ENCODE measurements around the gene TCOF1.
A peak's percentile ranks its signal among the peaks of the same experiment; 100 is the strongest.

Gene TCOF1

DNA sequence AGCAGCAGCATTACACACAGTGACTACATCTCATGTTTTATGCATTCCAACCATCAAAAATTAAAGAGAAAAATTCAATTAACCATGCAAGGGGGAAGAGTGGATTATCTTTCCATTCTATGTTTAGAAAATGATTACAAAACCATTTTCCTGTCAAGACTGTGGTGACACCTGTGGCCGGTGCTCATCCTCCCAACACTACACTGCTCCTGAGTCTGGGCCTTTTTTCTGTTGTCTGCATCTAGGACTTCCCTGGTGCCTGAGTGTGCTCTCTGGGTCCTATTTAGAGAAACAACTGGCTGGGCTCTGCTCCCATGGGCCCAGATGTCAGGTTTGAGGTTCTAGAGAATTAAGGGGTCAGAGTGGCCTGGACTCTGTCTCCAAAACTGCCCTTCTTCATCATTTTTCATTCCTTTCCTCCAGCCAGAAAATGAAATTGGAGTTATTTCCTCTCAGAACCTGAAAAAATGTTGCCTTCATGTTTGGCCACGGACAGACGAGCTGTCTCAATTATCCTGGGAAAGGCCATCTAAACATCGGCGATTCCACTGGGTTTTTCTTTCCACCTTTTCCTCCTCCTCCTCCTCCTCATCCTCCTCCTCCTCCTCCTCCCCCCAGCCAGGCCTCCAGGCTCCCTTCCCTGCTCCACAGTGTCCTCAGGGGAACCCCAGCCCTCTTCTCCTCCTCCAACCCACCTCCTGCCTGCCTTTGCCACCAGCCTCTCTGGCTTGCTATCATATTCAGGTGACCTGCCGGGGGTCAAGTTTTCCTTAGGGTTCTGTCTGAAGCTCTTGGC is 43.4 kb upstream of the TCOF1 start:
- H3K4me2 ChIP-seq: peak overlapping the region; percentile 46
- TF ChIP-seq Cebpa-rat (IDR thresholded peaks at IDR 0.05): no peak
- no peak overlapping the region; the same call in 1 of the 2 replicates for H3K9ac ChIP-seq
- no peak overlapping the region for H3K27ac ChIP-seq
- no peaks in the 10 kb centered on the region for H4K20me1 ChIP-seq
- no peak overlapping the region for H3K4me3 ChIP-seq
- no peaks in the 10 kb centered on the region for H3K9me3 ChIP-seq
- H3K27me3 ChIP-seq: no peaks in the 10 kb centered on the region
- peaks cover 32% of the 10 kb centered on the region for H3K4me1 ChIP-seq
- no peaks in the 10 kb centered on the region for H3K36me3 ChIP-seq

DNA sequence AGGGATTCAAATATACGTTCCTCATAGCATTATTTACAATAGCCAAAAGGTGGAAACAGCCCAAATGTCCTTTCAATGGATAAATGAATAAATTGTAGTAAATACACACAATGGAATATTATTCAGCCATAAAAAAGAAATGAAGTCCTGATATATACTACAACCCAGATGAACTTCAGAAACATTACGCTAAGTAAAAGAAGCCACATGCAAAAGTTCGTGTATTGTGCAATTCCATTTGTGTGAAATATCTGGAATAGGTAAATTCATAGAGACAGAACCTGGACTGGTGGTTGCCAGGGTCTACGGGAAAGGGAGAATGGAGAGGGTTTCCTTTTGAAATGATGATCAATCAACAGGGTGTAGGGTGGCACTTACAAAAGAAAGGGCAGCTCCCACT is 42.3 kb upstream of the TCOF1 start:
- H3K36me3 ChIP-seq: no peaks in the 10 kb centered on the region
- no peaks in the 10 kb centered on the region for H3K27me3 ChIP-seq
- H4K20me1 ChIP-seq: no peaks in the 10 kb centered on the region
- H3K4me1 ChIP-seq: peaks cover 24% of the 10 kb centered on the region
- H3K27ac ChIP-seq: no peak overlapping the region
- no peak overlapping the region for H3K9ac ChIP-seq
- no peak for TF ChIP-seq Cebpa-rat (IDR thresholded peaks at IDR 0.05)
- no peaks in the 10 kb centered on the region for H3K9me3 ChIP-seq
- H3K4me2 ChIP-seq: no peak overlapping the region
- no peak overlapping the region for H3K4me3 ChIP-seq

DNA sequence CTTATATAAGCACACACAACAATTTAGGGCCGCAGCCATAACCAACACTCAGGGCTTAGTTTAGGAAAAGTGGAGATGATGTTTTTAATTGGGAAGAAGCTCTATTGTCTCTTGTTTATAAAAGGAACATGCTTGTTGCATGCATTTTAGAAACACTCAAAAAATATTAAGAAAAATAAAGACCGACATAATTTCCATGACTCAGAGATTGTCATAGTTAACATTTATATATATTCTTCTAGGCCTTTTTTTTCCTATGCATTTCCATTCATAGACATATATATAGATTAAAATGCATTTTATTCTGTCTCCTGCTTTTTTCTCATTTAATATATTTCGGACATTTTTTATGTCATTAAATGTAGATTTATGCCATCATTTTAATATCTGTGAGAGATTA is 41.2 kb upstream of the TCOF1 start:
- Histone ChIP-seq H3K27me3 (no peaks in the 10 kb centered on the region), H3K27ac (no peak overlapping the region), H3K4me2 (no peak overlapping the region), H3K4me3 (no peak overlapping the region), H3K9me3 (no peaks in the 10 kb centered on the region), H3K4me1 (peaks cover 21% of the 10 kb centered on the region), H4K20me1 (no peaks in the 10 kb centered on the region), H3K9ac (no peak overlapping the region), H3K36me3 (no peaks in the 10 kb centered on the region)
- no peak for TF ChIP-seq Cebpa-rat (IDR thresholded peaks at IDR 0.05)

DNA sequence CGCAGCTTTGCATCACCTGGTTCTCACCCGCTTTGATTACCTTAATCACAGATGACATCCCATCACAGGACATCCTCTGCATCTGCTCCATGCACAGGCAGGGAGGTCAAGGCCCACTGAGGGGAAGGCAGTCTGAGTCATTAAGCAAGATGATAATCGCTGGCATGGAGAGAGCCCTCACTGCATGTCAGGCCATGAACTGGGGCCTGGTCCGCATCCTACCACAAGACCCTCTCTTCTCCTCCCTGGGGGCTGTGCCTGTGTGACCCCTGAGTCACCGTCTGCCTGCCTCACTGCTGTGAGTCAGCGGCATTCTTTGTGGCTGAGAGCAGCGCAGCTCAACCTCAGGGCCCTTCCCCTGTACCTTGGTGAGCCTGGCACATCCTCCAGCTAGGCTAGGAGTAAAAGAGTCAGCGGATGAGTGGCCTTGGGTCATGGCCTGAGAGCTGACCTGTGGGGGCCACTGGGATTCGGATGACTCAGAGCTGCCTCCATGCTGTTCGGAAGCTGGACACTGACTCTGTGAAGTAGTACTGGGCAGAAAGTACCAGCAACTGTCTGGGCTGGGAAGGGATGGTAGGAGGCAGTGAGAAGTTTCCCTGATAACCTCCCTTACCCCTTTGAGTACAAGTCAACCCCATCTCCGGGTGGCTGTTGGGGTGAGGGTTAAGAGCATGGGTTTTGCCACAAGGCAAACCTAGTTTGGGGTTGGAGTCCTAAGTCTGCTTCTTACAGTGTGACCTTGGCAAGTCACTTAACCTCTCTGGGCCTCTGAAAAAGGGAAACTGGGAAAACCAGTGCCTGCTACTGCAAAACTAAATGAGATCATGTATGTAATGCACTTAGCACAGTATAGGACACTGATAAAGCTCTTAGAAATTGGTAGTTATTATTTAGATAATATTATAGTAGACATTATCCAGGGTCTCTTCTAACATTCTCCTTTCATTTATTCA is 40.2 kb upstream of the TCOF1 start:
- Histone ChIP-seq H3K4me3 (no peak overlapping the region), H3K27me3 (no peaks in the 10 kb centered on the region), H3K9ac (no peak overlapping the region), H3K27ac (no peak overlapping the region), H3K4me2 (no peak overlapping the region), H3K4me1 (peaks cover 21% of the 10 kb centered on the region), H3K36me3 (no peaks in the 10 kb centered on the region), H4K20me1 (no peaks in the 10 kb centered on the region), H3K9me3 (no peaks in the 10 kb centered on the region)
- no peak for TF ChIP-seq Cebpa-rat (IDR thresholded peaks at IDR 0.05)

DNA sequence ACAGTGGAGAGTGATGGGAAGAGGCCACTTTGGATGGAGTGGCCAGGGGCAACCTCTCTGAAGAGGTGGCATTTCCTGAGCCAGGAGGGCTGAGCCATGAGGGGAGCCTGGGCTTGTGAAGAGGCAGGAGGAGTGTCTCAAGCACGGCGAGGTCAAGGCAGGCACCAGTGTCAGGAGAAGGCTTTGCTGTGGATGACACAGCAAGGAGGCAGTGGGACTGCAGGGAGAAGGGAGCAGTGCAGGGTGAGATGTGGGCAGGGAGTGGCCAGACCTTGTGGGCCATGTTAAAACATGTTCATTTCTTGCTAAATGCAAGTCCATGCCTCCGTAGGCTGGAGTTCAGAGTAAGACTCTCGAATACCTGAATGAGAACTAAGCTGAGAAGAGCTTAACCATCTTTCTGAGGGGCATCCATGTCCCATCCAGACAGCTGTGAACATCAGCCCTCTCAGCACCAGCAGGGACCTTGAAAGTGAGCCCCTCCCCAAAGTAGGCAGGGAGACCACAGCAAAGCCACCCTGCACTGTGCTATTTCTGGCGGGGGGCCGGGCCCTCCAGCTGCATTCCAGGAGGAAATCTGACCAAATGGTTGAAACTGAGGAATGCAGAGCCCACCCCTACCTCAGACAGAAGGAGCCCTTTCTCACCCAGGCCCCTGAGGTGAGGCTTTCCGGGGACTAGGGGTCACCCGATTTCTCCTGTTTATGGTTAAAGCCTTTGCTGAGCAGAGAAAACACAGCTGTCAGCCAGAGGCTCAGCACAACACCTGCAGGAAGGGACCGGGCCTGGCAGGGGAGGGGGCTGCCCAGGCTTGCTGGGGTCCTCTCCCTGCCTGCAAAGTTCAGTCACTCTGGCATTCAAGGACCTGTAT is 38.6 kb upstream of the TCOF1 start:
- H3K27me3 ChIP-seq: no peaks in the 10 kb centered on the region
- no peak overlapping the region for H3K9ac ChIP-seq
- H3K4me2 ChIP-seq: peak overlapping the region; percentile 9
- H3K27ac ChIP-seq: no peak overlapping the region
- no peak for TF ChIP-seq Cebpa-rat (IDR thresholded peaks at IDR 0.05)
- H4K20me1 ChIP-seq: no peaks in the 10 kb centered on the region
- H3K4me1 ChIP-seq: peaks cover 15% of the 10 kb centered on the region
- no peaks in the 10 kb centered on the region for H3K9me3 ChIP-seq
- no peak overlapping the region for H3K4me3 ChIP-seq
- no peaks in the 10 kb centered on the region for H3K36me3 ChIP-seq

DNA sequence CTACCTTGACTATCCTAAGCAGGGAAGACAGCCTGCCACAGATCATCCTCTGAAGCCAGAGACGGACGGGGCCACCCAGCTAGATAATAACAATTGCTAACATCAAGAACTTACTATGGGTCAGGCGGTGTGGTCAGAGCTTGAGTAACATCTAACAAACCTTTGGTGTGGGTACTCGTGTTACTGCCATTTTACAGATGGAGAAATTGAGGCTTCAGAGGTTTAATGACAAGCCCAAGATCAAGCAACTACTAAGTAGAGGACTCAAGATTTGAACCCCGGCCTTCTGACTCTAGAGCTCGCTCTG is 38.1 kb upstream of the TCOF1 start:
- Histone ChIP-seq H3K9ac (no peak overlapping the region), H3K27me3 (no peaks in the 10 kb centered on the region), H3K4me2 (0 out of 2 replicates have a peak overlapping the region, but pooled peaks have one; percentile 9), H3K9me3 (no peaks in the 10 kb centered on the region), H3K4me3 (no peak overlapping the region), H3K27ac (no peak overlapping the region), H3K36me3 (no peaks in the 10 kb centered on the region), H3K4me1 (peaks cover 11% of the 10 kb centered on the region), H4K20me1 (no peaks in the 10 kb centered on the region)
- no peak for TF ChIP-seq Cebpa-rat (IDR thresholded peaks at IDR 0.05)

DNA sequence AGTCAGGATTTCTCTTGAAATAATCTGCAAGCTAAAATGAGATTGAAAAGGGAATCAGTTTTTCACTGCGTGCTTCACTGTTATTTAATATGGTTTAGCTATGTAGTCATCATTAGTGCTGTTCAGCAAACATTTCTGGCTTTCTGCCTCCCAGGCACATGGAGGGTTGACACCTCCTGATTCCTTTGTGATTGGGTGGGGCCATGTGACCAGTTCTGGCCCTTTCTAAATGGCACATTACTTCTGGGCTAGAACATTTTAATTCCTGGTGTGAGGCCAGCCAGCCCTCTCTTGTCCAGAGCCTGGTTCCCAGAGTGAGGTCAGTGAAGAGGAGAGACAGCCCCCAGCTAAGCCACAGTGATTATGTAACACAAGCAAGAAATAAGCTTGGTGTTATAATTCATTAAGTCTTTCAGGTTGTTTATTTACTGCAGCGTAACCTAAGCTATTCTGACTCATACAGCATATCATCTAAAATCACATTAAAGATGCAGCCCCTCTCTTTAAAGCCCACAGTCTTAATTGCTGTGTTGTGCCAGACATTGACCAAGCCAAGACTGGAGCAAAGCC is 37.4 kb upstream of the TCOF1 start:
- H3K4me1 ChIP-seq: peaks cover 11% of the 10 kb centered on the region
- H3K27ac ChIP-seq: no peak overlapping the region
- H3K4me2 ChIP-seq: no peak overlapping the region

DNA sequence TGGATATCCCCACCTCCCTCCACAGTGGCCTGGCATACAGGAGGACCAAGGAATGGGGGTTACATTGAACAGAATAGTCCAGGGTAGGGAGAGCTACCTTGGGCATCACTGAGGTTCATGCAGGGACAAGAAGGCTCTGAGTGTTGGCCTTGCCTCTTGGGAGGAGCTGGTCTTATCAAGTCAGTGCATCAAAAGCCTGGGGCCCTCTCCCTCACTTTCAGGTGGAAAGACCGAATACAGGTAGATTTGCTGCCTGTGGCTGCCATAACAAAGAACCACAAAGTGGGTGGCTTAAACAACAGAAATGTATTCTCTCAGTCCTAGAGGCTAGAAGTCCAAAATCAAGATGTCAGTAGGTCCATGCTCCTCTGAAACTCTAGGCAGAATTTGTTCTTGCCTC is 36.3 kb upstream of the TCOF1 start:
- Histone ChIP-seq H3K36me3 (no peaks in the 10 kb centered on the region), H3K4me2 (no peak overlapping the region), H3K4me3 (no peak overlapping the region), H3K9ac (no peak overlapping the region), H4K20me1 (no peaks in the 10 kb centered on the region), H3K9me3 (no peaks in the 10 kb centered on the region), H3K27me3 (no peaks in the 10 kb centered on the region), H3K4me1 (peaks cover 16% of the 10 kb centered on the region), H3K27ac (no peak overlapping the region)
- no peak for TF ChIP-seq Cebpa-rat (IDR thresholded peaks at IDR 0.05)

More for the DNA sequence above, 37.4 kb upstream of the TCOF1 start:
- H3K36me3 ChIP-seq: no peaks in the 10 kb centered on the region
- no peak overlapping the region for H3K4me3 ChIP-seq
- no peaks in the 10 kb centered on the region for H3K9me3 ChIP-seq
- H4K20me1 ChIP-seq: no peaks in the 10 kb centered on the region
- no peak for TF ChIP-seq Cebpa-rat (IDR thresholded peaks at IDR 0.05)
- no peak overlapping the region for H3K9ac ChIP-seq
- H3K27me3 ChIP-seq: no peaks in the 10 kb centered on the region

DNA sequence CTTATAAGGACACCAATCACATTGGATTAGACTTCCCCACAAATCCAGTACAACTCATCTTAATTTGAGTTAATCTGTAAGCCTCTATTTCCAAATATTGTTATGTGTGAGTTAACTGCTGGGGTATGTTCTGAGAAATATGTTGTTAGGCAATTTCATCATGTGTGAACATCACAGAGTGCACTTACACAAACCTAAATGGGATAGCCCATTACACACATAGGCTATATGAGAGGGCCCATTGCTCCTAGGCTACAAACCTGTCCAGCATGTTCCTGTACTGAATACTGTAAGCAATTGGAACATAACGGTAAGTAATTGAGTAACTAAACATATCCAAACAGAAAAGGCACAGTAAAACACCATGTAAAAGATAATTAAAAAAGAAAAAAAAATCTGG is 35.7 kb upstream of the TCOF1 start:
- H4K20me1 ChIP-seq: no peaks in the 10 kb centered on the region
- no peaks in the 10 kb centered on the region for H3K9me3 ChIP-seq
- no peaks in the 10 kb centered on the region for H3K36me3 ChIP-seq
- H3K4me1 ChIP-seq: peaks cover 16% of the 10 kb centered on the region
- no peaks in the 10 kb centered on the region for H3K27me3 ChIP-seq
- H3K9ac ChIP-seq: no peak overlapping the region
- H3K4me3 ChIP-seq: no peak overlapping the region
- no peak for TF ChIP-seq Cebpa-rat (IDR thresholded peaks at IDR 0.05)
- H3K4me2 ChIP-seq: no peak overlapping the region
- no peak overlapping the region for H3K27ac ChIP-seq

Data from BLaER1 (cell line).